Lower lobe of right lung (tissue), 2 donors: ENCODE data around the gene KLHDC4. TPM values are rescaled to one million over a fixed set of nuclear protein-coding genes. Genes with fewer than 3 reads are reported as not detected.

ENCODE experiments used
- ATAC-seq, 2 donors: fragments of 200-7000 bp; cut with Tn5 transposase; one replicate each; pipeline ENCODE4 v1.9.1; 2020 to 2022; ENCODE audit warnings: mild to moderate bottlenecking in 2 of 2, moderate library complexity in 2 of 2
- DNase-seq: peaks from one replicate; pipeline ENCODE4 v3.0.0-alpha.2; 2020
- H3K27ac ChIP-seq: fragments of 200-600 bp; one replicate; pipeline ENCODE4 v1.8.0; 2022
- H3K27me3 ChIP-seq: fragments of 200-600 bp; one replicate; pipeline ENCODE4 v1.8.0; 2022; ENCODE audit warnings: low read depth
- H3K36me3 ChIP-seq: fragments of 200-600 bp; one replicate; pipeline ENCODE4 v1.8.0; 2022; ENCODE audit warnings: mild to moderate bottlenecking
- H3K4me1 ChIP-seq: fragments of 200-600 bp; one replicate; pipeline ENCODE4 v1.8.0; 2022
- H3K4me3 ChIP-seq: fragments of 200-600 bp; one replicate; pipeline ENCODE4 v1.8.0; 2022; ENCODE audit warnings: mild to moderate bottlenecking
- H3K9me3 ChIP-seq: fragments of 200-600 bp; one replicate; pipeline ENCODE4 v1.8.0; 2022
- intact Hi-C: fragments of 100-400 bp; cut with DNase I; formaldehyde crosslinking; loops from one replicate; pipeline ENCODE4 v1.11.0; 2022
- total RNA-seq: library from RNA; stranded (reverse); fragmentation: NEBNext Ultra II Directional; extraction: Animal tissue kit (Norgen Biotek cat#: 25700); gene quantifications from one replicate; pipeline ENCODE4 v1.2.1, GENCODE V29; 2021
- TF ChIP-seq, protein P1 (sequence below): fragments of 200-600 bp; IDR thresholded peaks from one replicate; pipeline ENCODE4 v1.8.0; 2022; ENCODE audit warnings: antibody characterized with exemption, mild to moderate bottlenecking
- donor health status: DM: no; HTN: yes; CAD: no; lungs with severe emphysema.

The KLHDC4 gene
- total RNA-seq, 1 donor from 2014 or later, result 33.9 TPM

DNA sequence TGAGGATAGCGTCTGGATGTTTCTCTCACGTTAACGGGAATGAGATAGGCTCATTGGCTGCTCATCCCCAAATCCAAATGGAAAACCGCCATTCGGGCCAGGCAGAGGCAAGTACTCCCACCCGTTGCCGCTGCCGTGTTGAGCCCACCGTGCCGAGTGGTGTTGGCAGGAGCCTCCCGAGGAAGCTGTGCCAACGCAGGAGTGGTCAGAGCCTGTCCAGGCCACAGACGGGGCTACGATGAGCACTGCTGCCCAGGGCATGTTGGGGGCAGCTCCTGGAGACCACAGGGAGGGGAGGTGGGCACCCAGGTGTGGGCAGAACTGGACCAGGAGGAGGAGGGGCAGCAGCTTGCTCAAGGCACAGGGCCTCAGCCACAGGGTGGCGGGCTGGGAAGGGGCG is 72.0 kb downstream of the KLHDC4 start:
- TF ChIP-seq, protein P1, sequence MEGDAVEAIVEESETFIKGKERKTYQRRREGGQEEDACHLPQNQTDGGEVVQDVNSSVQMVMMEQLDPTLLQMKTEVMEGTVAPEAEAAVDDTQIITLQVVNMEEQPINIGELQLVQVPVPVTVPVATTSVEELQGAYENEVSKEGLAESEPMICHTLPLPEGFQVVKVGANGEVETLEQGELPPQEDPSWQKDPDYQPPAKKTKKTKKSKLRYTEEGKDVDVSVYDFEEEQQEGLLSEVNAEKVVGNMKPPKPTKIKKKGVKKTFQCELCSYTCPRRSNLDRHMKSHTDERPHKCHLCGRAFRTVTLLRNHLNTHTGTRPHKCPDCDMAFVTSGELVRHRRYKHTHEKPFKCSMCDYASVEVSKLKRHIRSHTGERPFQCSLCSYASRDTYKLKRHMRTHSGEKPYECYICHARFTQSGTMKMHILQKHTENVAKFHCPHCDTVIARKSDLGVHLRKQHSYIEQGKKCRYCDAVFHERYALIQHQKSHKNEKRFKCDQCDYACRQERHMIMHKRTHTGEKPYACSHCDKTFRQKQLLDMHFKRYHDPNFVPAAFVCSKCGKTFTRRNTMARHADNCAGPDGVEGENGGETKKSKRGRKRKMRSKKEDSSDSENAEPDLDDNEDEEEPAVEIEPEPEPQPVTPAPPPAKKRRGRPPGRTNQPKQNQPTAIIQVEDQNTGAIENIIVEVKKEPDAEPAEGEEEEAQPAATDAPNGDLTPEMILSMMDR, result no peak
- H3K36me3 ChIP-seq, result peaks cover 4% of the 10 kb centered on the region
- no peak for DNase-seq

DNA sequence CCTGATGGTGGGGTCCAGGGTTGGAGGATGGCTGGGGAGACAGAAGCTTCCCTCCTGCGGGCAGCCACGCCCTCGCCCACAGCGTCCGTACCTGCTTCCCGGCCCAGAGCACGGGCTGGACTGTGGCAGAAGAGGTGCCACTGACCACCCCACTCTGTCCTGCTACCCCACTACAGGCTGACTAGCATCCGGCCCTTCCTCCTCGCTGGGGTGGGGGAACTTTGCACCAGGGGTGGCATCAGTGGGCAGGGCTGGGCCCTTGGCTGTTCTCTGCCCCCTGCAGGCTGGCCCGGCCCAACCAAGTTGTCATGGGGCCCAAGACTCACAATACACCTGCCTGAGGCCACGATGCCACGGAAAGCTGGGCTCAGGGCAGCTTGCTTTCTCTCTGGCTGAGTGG is 73.0 kb downstream of the KLHDC4 start:
- H3K9me3 ChIP-seq, result no peaks in the 10 kb centered on the region
- H3K27ac ChIP-seq, result no peak overlapping the region
- no peaks in the 10 kb centered on the region for H3K4me1 ChIP-seq
- DNase-seq (no peak), ATAC-seq (no peak)
- TF ChIP-seq, protein P1, result no peak
- H3K4me3 ChIP-seq, result no peak overlapping the region
- H3K27me3 ChIP-seq, result peaks cover 15% of the 10 kb centered on the region
- no peaks in the 10 kb centered on the region for H3K36me3 ChIP-seq
- intact Hi-C loops, result no loop called here

More for the DNA sequence above, 72.0 kb downstream of the KLHDC4 start:
- H3K4me3 ChIP-seq, result no peak overlapping the region
- H3K27ac ChIP-seq, result no peak overlapping the region
- H3K4me1 ChIP-seq, result no peaks in the 10 kb centered on the region
- peaks cover 9% of the 10 kb centered on the region for H3K27me3 ChIP-seq
- no peaks in the 10 kb centered on the region for H3K9me3 ChIP-seq
- intact Hi-C loops, result no loop called here
- no peak for ATAC-seq

DNA sequence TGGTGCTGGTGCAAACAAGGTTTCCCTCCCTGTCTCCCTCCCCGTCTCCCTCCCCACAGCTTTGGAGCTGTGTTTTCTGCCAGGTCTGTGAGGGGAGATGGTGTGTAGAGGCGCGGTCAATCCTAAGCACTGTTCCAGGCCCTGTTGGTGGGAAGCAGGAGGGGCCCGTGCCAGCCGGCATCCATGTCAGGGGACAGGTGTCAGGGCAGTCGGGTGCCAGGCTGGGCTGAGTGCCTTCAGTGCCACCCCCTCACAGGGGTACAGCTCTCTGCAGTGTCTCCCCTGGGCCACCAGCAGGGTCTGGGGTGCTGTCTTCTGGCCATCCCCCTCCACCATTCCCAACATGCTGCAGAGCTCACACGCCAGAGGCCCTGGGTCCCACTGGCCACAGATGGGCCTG is 73.6 kb downstream of the KLHDC4 start:
- no peak for ATAC-seq
- no peak overlapping the region for H3K4me3 ChIP-seq
- no peaks in the 10 kb centered on the region for H3K36me3 ChIP-seq
- TF ChIP-seq, protein P1, result no peak
- no peaks in the 10 kb centered on the region for H3K4me1 ChIP-seq
- no peak overlapping the region for H3K27ac ChIP-seq
- intact Hi-C loops, result no loop called here
- no peak for DNase-seq
- no peaks in the 10 kb centered on the region for H3K9me3 ChIP-seq
- H3K27me3 ChIP-seq, result peaks cover 17% of the 10 kb centered on the region

DNA sequence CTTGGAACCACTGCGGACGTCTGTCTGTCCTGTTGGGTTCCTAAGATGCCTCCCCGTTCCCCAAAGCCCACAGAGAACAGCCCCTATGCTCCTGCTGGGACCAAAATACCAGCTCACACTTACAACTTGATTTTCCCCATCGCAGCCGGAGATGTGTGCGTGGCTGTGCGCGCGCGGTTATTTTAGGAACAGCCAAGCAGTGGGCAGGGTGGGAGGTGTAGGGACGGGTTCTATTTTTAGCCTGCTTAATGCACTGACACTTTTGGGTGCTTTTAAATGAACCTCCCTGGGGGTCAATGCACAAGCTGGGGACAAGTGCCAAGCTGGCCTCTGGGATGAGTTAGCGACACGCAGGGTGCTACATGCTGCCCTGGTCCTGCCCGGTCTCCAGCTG is 74.1 kb downstream of the KLHDC4 start:
- H3K9me3 ChIP-seq, result no peaks in the 10 kb centered on the region
- intact Hi-C loops, result no loop called here
- ATAC-seq, result no peak
- H3K4me1 ChIP-seq, result no peaks in the 10 kb centered on the region
- H3K27ac ChIP-seq, result no peak overlapping the region
- TF ChIP-seq, protein P1, result no peak
- peaks cover 22% of the 10 kb centered on the region for H3K27me3 ChIP-seq
- DNase-seq, result no peak
- H3K36me3 ChIP-seq, result no peaks in the 10 kb centered on the region
- H3K4me3 ChIP-seq, result no peak overlapping the region

DNA sequence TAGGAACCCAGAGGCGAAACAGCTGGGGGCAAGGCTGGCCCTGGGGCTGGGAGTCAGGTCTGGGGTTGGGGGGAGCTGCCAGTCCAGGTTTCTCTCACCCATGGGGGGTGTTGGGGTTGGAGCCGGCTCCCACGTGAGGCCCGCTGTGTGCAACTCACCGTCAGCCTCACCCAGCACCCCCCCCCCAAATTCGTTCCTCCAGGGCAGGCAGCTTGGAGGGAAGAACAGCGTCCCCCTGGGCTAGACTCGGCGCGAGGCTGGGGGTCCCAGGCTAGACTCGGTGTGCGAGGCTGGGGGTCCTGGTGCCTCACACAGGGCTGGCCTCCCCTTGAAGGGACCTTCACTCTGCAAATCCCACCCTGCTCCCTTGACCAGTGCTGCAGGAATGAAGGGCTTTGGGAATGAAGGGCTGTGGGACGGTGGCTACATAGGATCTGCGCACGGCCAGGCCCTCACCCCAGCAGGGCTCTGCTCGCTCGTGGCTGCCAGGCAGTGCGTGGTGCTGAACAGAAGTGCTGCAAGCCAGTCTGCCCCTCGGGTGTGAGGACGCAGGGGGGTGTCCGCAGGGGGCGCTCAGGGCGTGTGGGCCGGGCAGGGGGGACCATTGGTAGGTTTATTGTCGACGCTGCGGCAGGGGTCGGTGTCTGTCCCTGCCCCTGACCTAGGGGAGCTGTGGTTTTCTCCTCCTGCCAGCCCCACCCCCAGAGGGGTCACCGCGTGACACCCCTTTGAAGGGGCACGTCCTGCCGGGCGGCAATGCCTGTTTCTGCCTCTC is 74.7 kb downstream of the KLHDC4 start:
- H3K4me3 ChIP-seq, result no peak overlapping the region
- no peaks in the 10 kb centered on the region for H3K9me3 ChIP-seq
- TF ChIP-seq, protein P1, result no peak
- H3K27ac ChIP-seq, result no peak overlapping the region
- intact Hi-C loops, result no loop called here
- no peaks in the 10 kb centered on the region for H3K4me1 ChIP-seq
- no peak for ATAC-seq
- H3K36me3 ChIP-seq, result no peaks in the 10 kb centered on the region
- DNase-seq, result no peak
- H3K27me3 ChIP-seq, result peaks cover 23% of the 10 kb centered on the region
